Activated B cell treated with CpG ODN at 0.5 μM for 24 hours (primary cell): Measurements from ENCODE around the gene NLGN2. TPM values are rescaled to one million over a fixed set of nuclear protein-coding genes. Genes with fewer than 3 reads are reported as not detected.

Experiments used
- ATAC-seq: fragments of 200-7000 bp; cut with Tn5 transposase; one replicate; pipeline ENCODE4 v1.10.0; 2021; ENCODE audit warnings: low read depth, mild to moderate bottlenecking, moderate library complexity
- CTCF ChIA-PET: fragments of 350-600 bp; sonication (Branson Sonifier 250); formaldehyde crosslinking; loops from one replicate; lab custom pipeline; 2021; ENCODE audit warnings: antibody characterized with exemption; lab: Charles Lee
- POLR2A ChIA-PET: fragments of 350-600 bp; sonication (Branson Sonifier 250); formaldehyde crosslinking; loops from one replicate; lab custom pipeline; 2021; ENCODE audit warnings: antibody characterized with exemption; lab: Charles Lee
- DNase-seq: peaks from one replicate; pipeline ENCODE4 v3.0.0; 2022
- H3K27ac Mint-ChIP-seq: one replicate; pipeline ENCODE4 v1.8.0; 2020; ENCODE audit warnings: mixed read lengths
- H3K27me3 Mint-ChIP-seq: one replicate; pipeline ENCODE4 v1.8.0; 2021; ENCODE audit warnings: mixed read lengths
- H3K36me3 Mint-ChIP-seq: one replicate; pipeline ENCODE4 v1.8.0; 2021; ENCODE audit warnings: low read depth, mixed read lengths
- H3K4me1 Mint-ChIP-seq: one replicate; pipeline ENCODE4 v1.8.0; 2021; ENCODE audit warnings: mixed read lengths
- H3K4me3 Mint-ChIP-seq: one replicate; pipeline ENCODE4 v1.8.0; 2020; ENCODE audit warnings: mild to moderate bottlenecking, mixed read lengths
- H3K9me3 Mint-ChIP-seq: one replicate; pipeline ENCODE4 v1.8.0; 2020; ENCODE audit warnings: mixed read lengths
- CTCF ChIP-seq: fragments of 200-600 bp; IDR thresholded peaks from one replicate; pipeline ENCODE4 v1.8.0; 2022; ENCODE audit warnings: antibody characterized with exemption, mild to moderate bottlenecking
- intact Hi-C: fragments of 100-400 bp; cut with micrococcal nuclease; formaldehyde crosslinking; loops from one replicate; pipeline ENCODE4 v1.15.1; 2024
- total RNA-seq: library from RNA; stranded (reverse); gene quantifications from 2 replicates; pipeline ENCODE4 v1.2.3, GENCODE V29; 2022

The NLGN2 gene
- total RNA-seq, 1 donor from 2014 or later: 1.1 TPM

DNA sequence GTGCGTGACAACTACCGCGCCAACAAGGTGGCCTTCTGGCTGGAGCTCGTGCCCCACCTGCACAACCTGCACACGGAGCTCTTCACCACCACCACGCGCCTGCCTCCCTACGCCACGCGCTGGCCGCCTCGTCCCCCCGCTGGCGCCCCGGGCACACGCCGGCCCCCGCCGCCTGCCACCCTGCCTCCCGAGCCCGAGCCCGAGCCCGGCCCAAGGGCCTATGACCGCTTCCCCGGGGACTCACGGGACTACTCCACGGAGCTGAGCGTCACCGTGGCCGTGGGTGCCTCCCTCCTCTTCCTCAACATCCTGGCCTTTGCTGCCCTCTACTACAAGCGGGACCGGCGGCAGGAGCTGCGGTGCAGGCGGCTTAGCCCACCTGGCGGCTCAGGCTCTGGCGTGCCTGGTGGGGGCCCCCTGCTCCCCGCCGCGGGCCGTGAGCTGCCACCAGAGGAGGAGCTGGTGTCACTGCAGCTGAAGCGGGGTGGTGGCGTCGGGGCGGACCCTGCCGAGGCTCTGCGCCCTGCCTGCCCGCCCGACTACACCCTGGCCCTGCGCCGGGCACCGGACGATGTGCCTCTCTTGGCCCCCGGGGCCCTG is 9.5 kb downstream of the NLGN2 start:
- Mint-ChIP-seq H3K4me1 (no peaks in the 10 kb centered on the region), H3K36me3 (no peaks in the 10 kb centered on the region), H3K9me3 (no peaks in the 10 kb centered on the region), H3K27me3 (peaks cover 3% of the 10 kb centered on the region), H3K27ac (no peak overlapping the region), H3K4me3 (no peak overlapping the region)
- CTCF ChIA-PET: no interaction called here
- no peak for DNase-seq
- no peak for ATAC-seq
- intact Hi-C loops: no loop called here
- no peak for TF ChIP-seq CTCF
- POLR2A ChIA-PET: interaction anchor here (0.5 kb wide), 1 partner anchor 449 kb away, joined by 4 read pairs; no protein-coding TSS in a partner anchor

DNA sequence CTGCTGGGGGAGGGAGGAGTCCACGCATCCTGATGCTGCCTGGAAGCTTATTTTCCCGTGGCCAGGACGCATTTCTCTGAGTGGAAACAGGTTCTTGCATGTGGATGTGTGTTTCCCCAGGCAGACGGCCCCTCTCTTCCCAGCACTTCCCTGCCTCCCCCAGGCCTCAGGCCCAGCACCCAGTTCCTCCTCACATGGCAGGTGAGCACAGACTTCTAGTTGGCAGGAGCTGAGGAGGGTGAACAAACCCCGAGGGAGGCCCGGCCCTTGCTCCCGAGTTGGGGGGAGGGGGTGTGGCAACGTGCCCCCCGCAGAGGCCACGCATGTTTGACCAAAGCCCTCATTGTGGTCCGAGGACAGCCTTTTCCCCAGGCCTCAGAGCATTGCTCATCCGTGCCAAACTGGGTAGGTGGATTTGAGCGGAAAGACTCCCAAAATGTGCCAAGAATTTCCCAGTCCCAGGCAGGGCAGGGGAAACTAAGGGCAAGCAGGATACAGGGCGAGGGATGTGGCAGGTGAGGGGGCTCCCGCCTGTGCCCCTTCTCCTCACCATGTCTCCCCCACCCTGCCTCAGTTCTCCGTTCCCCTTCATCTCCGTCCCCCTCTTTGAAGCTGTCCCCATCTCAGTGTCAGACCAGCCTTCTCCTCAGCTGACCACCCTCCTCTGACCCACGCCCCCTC is 11.0 kb downstream of the NLGN2 start:
- Mint-ChIP-seq H3K4me3 (no peak overlapping the region), H3K27me3 (peaks cover 3% of the 10 kb centered on the region), H3K36me3 (no peaks in the 10 kb centered on the region), H3K27ac (no peak overlapping the region), H3K4me1 (no peaks in the 10 kb centered on the region), H3K9me3 (no peaks in the 10 kb centered on the region)
- ATAC-seq: no peak
- no peak for DNase-seq
- CTCF ChIA-PET: no interaction called here
- no peak for TF ChIP-seq CTCF
- intact Hi-C loops: no loop called here
- POLR2A ChIA-PET: interaction anchor here (0.6 kb wide), 1 partner anchor 173 kb away, joined by 3 read pairs; no protein-coding TSS in a partner anchor

GRCh38 chr17:7419819-7420610 is 12.4 kb downstream of the NLGN2 start, which contains the start of gene SPEM1:
Gene SPEM1 (plus strand): TSS chr17:7420324. CDS start chr17:7420385, 61 bp downstream.
- TF ChIP-seq CTCF: no peak
- ATAC-seq (no peak), DNase-seq (no peak)
- ChIA-PET POLR2A (interaction anchor here (0.9 kb wide), 1 partner anchor 16 kb away, joined by 4 read pairs; the partner anchor contains the start of gene TMEM256), CTCF (no interaction called here)
- no peaks in the 10 kb centered on the region for H3K4me1 Mint-ChIP-seq
- H3K27ac Mint-ChIP-seq: no peak within 1 kb of the TSS
- peaks cover 6% of the 10 kb centered on the region for H3K27me3 Mint-ChIP-seq
- H3K36me3 Mint-ChIP-seq: no peaks in the 10 kb centered on the region
- H3K4me3 Mint-ChIP-seq: no peak within 1 kb of the TSS
- no peaks in the 10 kb centered on the region for H3K9me3 Mint-ChIP-seq
- intact Hi-C loops: no loop called here

GRCh38 chr17:7421186-7421585 is 13.5 kb downstream of the NLGN2 start:
- no peak for ATAC-seq
- Mint-ChIP-seq H3K27ac (no peak overlapping the region), H3K9me3 (no peaks in the 10 kb centered on the region), H3K4me3 (no peak overlapping the region), H3K27me3 (peaks cover 7% of the 10 kb centered on the region), H3K4me1 (no peaks in the 10 kb centered on the region), H3K36me3 (no peaks in the 10 kb centered on the region)
- ChIA-PET CTCF (no interaction called here), POLR2A (interaction anchor here (0.9 kb wide), 1 partner anchor 17 kb away, joined by 4 read pairs; the partner anchor contains the start of gene TMEM256)
- TF ChIP-seq CTCF: no peak
- intact Hi-C loops: no loop called here
- no peak for DNase-seq
